Activated CD4-positive, alpha-beta T cell treated with anti-CD3 and anti-CD28 coated beads, Interleukin-2, amount 50 U/mL, for 4 hours (primary cell): ENCODE results near the gene DPH1.
"Not testable (repeated sequence)": the region's sequence is repeated elsewhere in the genome, so short reads cannot be mapped to it uniquely, and the experiment has no call there.

ENCODE experiments used
- DNase-seq, 2 experiments: peaks; one replicate each; pipeline ENCODE4 v3.0.0-alpha.2; 2020

Gene DPH1

GRCh38 chr17:2008332-2009126 lies 21.4 kb upstream of the DPH1 start:
- no peak for DNase-seq

- DNase-seq = no peak
Measured at GRCh38 chr17:2009737-2010136, 20.2 kb upstream of the DPH1 start.

- DNase-seq = no peak
Measured at GRCh38 chr17:2011411-2012371, 18.3 kb upstream of the DPH1 start.

- no peak for DNase-seq
Measured at GRCh38 chr17:2012499-2012898, 17.5 kb upstream of the DPH1 start.

GRCh38 chr17:2013220-2013993 lies 16.5 kb upstream of the DPH1 start:
- DNase-seq = not testable (repeated sequence)

GRCh38 chr17:2013994-2014317 lies 16.0 kb upstream of the DPH1 start:
- DNase-seq = no peak

DNA sequence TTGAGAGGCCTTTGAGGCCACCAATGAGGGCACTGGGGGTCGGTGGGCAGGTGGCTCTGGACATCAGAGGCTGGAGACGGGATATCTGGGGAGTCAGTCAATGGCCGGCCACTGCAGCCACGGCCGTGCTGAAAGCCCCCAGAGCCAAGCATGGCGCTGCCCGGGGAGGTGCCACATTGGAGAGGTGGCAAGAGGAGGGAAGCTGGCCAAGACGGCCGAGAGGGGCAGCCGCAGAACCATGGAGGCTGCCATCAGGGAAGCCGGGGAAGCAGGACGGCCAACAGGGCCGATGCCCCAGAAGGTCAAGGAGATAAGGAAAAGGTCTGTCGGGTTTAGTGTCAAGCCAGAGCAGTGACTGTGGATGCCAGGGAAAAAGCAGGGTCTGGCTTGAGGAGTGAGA lies 14.6 kb upstream of the DPH1 start:
- DNase-seq = no peak

GRCh38 chr17:2016494-2016893 lies 13.5 kb upstream of the DPH1 start:
- no peak for DNase-seq

DNA sequence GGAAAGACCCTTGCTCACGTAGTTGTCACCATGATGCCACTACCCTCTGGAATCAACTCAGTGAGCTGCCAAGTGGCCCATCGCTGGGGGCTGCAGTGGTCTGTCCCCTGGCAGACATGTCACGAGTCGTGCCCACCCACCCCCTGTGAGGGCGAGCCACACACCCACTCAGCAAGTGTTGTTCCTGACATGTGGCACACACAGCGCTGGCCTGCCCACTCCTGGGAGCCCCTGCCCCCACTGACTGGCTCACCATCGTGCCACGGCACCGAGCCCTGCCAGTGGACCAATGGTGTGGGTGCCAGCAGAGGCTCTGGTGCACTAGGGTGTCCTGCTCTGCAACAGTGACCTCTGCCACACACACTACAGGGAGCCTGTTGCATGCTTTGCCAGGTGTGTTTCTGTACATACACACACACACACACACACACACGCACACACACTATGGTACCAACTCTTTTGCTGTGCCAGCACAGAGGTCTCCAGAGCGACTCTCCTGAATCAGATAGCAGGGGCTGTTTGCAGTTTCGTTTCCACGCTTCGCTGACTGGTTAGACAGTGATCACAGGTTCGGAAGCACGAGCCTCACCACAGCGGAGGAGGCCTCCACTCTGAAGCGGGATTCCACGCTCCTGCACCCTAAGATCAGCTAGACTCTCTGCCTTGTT lies 12.5 kb upstream of the DPH1 start:
- no peak for DNase-seq

- DNase-seq = no peak
Measured at GRCh38 chr17:2018716-2019510, 11.0 kb upstream of the DPH1 start.

GRCh38 chr17:2019723-2020122 lies 10.2 kb upstream of the DPH1 start:
- DNase-seq = no peak

DNA sequence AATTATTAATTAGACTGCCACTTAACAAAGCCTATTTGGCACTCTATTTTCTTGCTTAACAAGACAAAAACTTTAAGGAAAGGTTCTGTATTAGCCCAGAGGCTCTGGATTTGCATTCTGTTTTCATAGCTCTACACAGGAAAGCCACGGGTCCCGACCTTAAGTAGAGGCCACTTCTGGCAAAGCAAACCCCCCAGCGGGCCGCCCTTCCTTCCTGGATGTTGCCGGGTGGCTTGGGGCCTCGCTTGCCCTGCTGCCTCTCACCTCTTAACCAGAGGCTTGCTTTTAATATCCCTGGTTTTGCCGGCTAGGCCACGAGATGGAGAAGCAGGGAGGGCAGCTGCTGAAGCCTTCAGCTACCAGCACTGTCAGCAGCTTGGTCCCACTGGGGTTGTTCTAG lies 9.2 kb upstream of the DPH1 start:
- DNase-seq = no peak

- no peak for DNase-seq
Measured at GRCh38 chr17:2022647-2023240, 7.2 kb upstream of the DPH1 start.

- no peak for DNase-seq
Measured at GRCh38 chr17:2023256-2023655, 6.7 kb upstream of the DPH1 start.

DNA sequence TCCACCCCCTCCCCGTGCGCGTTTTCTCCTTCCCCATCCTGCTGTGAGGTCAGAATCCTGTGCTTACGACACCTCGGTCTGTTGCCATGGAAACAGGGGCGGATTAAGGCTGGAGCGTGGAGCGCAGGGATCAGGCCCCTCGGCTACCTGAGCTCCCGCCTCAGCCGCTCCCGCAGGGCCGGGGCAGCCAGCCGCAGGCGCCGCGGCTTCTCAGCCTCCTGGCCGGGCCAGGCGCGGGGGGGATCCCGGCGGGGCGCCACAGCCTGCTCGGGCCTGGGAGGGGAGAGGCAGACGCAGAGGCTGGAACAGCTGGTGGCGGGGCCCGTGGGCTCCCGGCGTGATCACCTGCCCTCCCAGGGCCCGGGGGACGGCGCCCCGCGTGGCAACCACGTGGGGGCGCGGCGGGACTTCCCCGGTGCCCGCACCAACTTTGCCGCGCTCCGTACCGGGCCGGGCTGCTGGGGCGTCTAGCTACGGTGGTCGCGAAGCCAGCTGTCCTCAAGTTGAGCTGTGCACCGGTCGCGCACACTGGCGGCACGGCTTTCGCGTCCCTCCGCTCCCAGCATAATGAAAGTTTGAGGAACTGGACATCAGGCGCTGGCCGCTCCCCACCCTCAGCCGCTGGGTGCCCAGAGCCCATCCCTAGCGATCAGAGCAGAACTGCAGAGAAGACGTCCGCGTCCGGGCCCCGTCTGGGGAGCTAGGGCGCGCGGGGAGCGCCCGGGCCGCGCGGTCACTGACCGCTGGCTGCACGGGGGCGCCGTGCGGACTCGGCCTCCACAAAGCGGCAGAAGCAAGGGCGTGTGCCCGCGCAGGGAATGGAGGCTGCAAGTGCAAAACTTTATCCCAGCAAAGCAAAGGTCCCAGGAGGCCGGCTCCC lies 6.0 kb upstream of the DPH1 start:
- peak in 1 of 2 experiments; percentile 30 for DNase-seq

GRCh38 chr17:2024572-2025219 lies 5.3 kb upstream of the DPH1 start:
- no peak for DNase-seq

- peak; percentile 78 to 82 for DNase-seq
Measured at GRCh38 chr17:2025220-2025621, 4.7 kb upstream of the DPH1 start, which contains the start of gene RTN4RL1. Gene RTN4RL1 (minus strand): TSS chr17:2025334. CDS start chr17:2024865, 469 bp downstream.

GRCh38 chr17:2025622-2026309 lies 4.2 kb upstream of the DPH1 start:
- no peak for DNase-seq
